ENCODE measurements around the gene CEBPZOS. TPM values are rescaled to one million over a fixed set of nuclear protein-coding genes. Genes with fewer than 3 reads are reported as not detected.

Gene CEBPZOS
- 45.9 and 56.7 TPM in 2 replicates for total RNA-seq (2014; rRNA removed; shearing (Covaris generic))

DNA sequence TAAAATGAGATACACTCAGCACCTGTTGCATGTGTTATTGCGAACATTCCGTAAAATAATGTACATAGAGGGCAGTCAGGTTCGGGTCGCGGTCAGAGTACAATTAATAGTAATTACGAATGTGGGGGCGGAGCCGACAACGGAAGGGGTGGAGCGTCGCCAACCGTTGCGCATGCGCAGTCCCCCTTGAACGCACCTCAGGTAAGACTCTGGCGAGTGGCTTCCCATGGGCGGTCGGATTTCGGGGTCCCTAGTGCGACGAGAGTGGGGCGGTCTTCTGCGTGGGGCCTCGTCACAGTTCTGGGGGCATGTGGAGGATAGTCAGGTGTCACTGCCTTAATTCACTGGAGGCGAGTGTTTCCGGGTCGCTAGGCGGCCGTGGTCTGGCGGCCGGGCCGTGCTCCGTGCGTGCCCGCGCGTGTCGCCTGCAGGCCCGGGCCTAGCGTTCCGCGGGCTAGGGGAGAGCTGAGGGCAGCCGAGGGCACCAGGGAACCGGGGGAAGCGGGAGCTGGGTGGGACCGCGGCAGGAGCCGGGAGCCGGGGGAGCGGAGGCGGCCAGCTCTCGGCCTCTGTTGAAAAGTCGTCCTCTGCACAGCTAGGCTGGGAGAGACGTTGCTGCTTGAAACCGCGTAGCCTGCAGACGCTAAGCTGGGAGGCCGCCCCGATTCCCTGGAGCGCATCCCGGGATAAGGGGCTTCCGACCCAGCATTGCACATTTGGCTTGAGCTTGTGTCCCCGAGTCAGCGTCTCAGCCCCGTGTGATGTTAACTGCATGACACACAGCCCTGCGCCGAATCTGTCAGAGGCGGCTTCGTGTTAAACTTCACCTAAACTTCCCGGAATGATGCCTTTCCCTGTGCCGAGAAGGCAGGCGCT is at the start of gene CEBPZOS:
Gene CEBPZOS (plus strand): TSS at position 177 of the 876 bp plus-strand sequence. CDS start 3,209 bp downstream, outside the sequence.
- Histone ChIP-seq H3K4me3 (ENCODE audit: insufficient read depth, low read depth, low read length) (peak within 1 kb of the TSS; percentile 99), H3K27me3 (ENCODE audit: control insufficient read depth, insufficient read depth, low read length) (no peaks in the 10 kb centered on the region), H3K36me3 (replicated peaks; ENCODE audit: control insufficient read depth, insufficient read depth, low read length) (peaks cover 4% of the 10 kb centered on the region)
- DNase-seq, result peak; percentile 78

- H3K27me3 ChIP-seq (ENCODE audit: control insufficient read depth, insufficient read depth, low read length), result no peaks in the 10 kb centered on the region
- H3K36me3 ChIP-seq (replicated peaks; ENCODE audit: control insufficient read depth, insufficient read depth, low read length), result peaks cover 13% of the 10 kb centered on the region
- no peak for DNase-seq
Measured at GRCh38 chr2:37148325-37148724, 48.0 kb upstream of the CEBPZOS start.

GRCh38 chr2:37149626-37150322 is 46.5 kb upstream of the CEBPZOS start:
- DNase-seq, result no peak
- no peaks in the 10 kb centered on the region for H3K27me3 ChIP-seq (ENCODE audit: control insufficient read depth, insufficient read depth, low read length)
- peaks cover 13% of the 10 kb centered on the region for H3K36me3 ChIP-seq (replicated peaks; ENCODE audit: control insufficient read depth, insufficient read depth, low read length)
- H3K4me3 ChIP-seq (ENCODE audit: insufficient read depth, low read depth, low read length), result no peak overlapping the region

More at GRCh38 chr2:37148325-37148724, 48.0 kb upstream of the CEBPZOS start:
- no peak overlapping the region for H3K4me3 ChIP-seq (ENCODE audit: insufficient read depth, low read depth, low read length)

DNA sequence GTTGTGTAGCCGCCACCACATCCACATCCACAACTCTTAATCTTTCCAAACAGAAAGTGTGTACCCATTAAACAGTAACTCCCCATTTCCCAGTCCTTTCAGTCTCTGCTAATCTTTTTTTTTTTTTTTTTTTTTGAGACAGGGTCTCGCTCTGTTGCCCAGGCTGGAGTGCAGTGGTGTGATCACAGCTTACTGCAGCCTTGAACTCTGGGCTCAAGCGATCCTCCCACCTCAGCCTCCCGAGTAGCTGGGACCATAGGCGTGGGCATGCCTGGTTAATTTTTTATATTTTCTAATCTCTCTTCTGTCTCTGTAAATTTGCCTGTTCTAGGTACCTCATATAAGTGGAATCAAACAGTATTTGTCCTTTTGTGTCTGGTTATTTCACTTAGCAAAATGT is 43.1 kb upstream of the CEBPZOS start:
- DNase-seq, result no peak
- peaks cover 2% of the 10 kb centered on the region for H3K36me3 ChIP-seq (replicated peaks; ENCODE audit: control insufficient read depth, insufficient read depth, low read length)
- H3K27me3 ChIP-seq (ENCODE audit: control insufficient read depth, insufficient read depth, low read length), result no peaks in the 10 kb centered on the region; the same call in 1 of the 2 replicates
- H3K4me3 ChIP-seq (ENCODE audit: insufficient read depth, low read depth, low read length), result no peak overlapping the region

- no peak for DNase-seq
- Histone ChIP-seq H3K36me3 (replicated peaks; ENCODE audit: control insufficient read depth, insufficient read depth, low read length) (no peaks in the 10 kb centered on the region), H3K27me3 (ENCODE audit: control insufficient read depth, insufficient read depth, low read length) (no peaks in the 10 kb centered on the region; the same call in 1 of the 2 replicates), H3K4me3 (ENCODE audit: insufficient read depth, low read depth, low read length) (no peak overlapping the region)
Measured at GRCh38 chr2:37154785-37155184, 41.5 kb upstream of the CEBPZOS start.

GRCh38 chr2:37156071-37156856 is 40.0 kb upstream of the CEBPZOS start:
- peak overlapping the region; percentile 65 for H3K4me3 ChIP-seq (ENCODE audit: insufficient read depth, low read depth, low read length)
- peak; percentile 53 for DNase-seq
- no peaks in the 10 kb centered on the region; the same call in 1 of the 2 replicates for H3K27me3 ChIP-seq (ENCODE audit: control insufficient read depth, insufficient read depth, low read length)
- H3K36me3 ChIP-seq (replicated peaks; ENCODE audit: control insufficient read depth, insufficient read depth, low read length), result no peaks in the 10 kb centered on the region

- no peaks in the 10 kb centered on the region for H3K36me3 ChIP-seq (replicated peaks; ENCODE audit: control insufficient read depth, insufficient read depth, low read length)
- H3K27me3 ChIP-seq (ENCODE audit: control insufficient read depth, insufficient read depth, low read length), result no peaks in the 10 kb centered on the region; the same call in 1 of the 2 replicates
- H3K4me3 ChIP-seq (ENCODE audit: insufficient read depth, low read depth, low read length), result peak within 1 kb of the TSS; percentile 65
- DNase-seq, result peak; percentile 96
Measured at GRCh38 chr2:37156857-37157714, 39.2 kb upstream of the CEBPZOS start, which contains the start of gene EIF2AK2. EIF2AK2 (minus strand) TSS chr2:37156980; CDS start chr2:37147806, 9,174 bp downstream.

GRCh38 chr2:37164757-37165156 is 31.5 kb upstream of the CEBPZOS start:
- Histone ChIP-seq H3K27me3 (ENCODE audit: control insufficient read depth, insufficient read depth, low read length) (no peaks in the 10 kb centered on the region), H3K36me3 (replicated peaks; ENCODE audit: control insufficient read depth, insufficient read depth, low read length) (no peaks in the 10 kb centered on the region), H3K4me3 (ENCODE audit: insufficient read depth, low read depth, low read length) (no peak overlapping the region)
- no peak for DNase-seq

- DNase-seq, result no peak
- H3K4me3 ChIP-seq (ENCODE audit: insufficient read depth, low read depth, low read length), result no peak overlapping the region
- no peaks in the 10 kb centered on the region for H3K36me3 ChIP-seq (replicated peaks; ENCODE audit: control insufficient read depth, insufficient read depth, low read length)
- no peaks in the 10 kb centered on the region for H3K27me3 ChIP-seq (ENCODE audit: control insufficient read depth, insufficient read depth, low read length)
Measured at GRCh38 chr2:37167636-37168180, 28.6 kb upstream of the CEBPZOS start.

DNA sequence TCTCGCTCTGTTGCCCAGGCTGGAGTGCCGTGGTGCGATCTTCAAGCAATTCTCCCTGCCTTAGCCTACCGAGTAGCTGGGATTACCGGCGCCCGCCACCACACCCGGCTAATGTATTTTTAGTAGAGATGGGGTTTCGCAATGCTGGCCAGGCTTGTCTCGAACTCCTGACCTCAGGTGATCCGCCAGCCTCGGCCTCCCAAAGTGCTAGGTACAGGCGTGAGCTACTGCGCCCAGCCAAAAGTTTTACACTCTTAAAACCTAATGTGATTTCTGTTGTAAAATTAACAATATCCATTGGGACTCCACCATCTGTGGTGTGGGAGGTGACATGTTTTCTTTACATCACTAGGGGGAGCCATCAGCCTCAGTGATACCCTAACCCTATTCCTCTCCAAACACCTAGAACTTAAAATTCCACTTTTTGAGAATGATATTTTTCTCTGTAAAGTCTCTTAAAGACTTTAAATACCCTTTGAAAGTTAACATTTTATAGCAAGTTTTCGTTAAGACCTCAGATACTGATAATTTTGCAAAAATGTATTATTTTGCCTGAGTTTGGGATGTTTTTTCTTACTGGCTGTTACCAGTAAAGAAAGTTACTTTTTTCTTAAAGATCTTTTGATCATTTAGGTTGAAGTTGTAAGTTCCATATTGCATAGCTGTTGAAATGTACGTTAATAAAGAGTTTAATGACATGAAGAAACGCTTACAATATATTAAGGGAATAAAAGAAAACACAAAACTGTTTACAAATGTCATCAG is 27.9 kb upstream of the CEBPZOS start:
- no peaks in the 10 kb centered on the region for H3K27me3 ChIP-seq (ENCODE audit: control insufficient read depth, insufficient read depth, low read length)
- peak; percentile 87 for DNase-seq
- H3K36me3 ChIP-seq (replicated peaks; ENCODE audit: control insufficient read depth, insufficient read depth, low read length), result no peaks in the 10 kb centered on the region
- no peak overlapping the region for H3K4me3 ChIP-seq (ENCODE audit: insufficient read depth, low read depth, low read length)

DNA sequence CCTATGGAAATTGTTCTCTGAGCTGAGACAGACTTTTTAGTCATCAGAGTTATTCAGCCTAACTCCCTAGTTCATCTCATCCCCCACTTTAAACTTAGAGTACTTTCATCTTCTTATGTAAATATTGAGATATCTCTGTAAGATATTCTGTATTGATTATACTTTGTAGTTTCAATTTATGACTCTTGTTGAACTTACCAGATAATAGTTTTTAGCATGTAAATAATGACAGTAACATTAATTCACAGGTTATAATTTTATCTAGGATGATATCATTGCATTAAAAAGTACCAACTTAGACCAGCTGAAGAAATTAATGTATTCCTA is 24.7 kb upstream of the CEBPZOS start:
- no peaks in the 10 kb centered on the region for H3K27me3 ChIP-seq (ENCODE audit: control insufficient read depth, insufficient read depth, low read length)
- DNase-seq, result no peak
- H3K36me3 ChIP-seq (replicated peaks; ENCODE audit: control insufficient read depth, insufficient read depth, low read length), result no peaks in the 10 kb centered on the region
- H3K4me3 ChIP-seq (ENCODE audit: insufficient read depth, low read depth, low read length), result no peak overlapping the region

DNA sequence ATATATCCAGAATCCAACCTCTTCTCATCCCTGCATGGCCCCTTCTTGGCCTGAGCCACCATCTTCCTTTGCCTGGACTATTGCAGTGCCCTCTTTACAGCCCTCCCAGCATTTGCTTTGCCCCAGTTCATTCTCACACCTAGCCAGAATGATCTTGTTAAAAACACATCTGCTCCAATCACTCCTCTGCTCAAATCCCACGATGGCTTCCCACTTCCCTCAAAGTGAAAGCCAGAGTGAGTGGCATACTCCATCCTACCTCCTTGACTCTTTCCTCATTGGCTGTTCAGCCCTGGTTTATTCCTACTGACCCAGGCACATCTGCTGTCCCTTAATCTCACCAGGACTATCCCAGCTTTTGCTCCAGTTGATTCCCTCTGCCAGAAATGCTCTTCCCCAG is 22.6 kb upstream of the CEBPZOS start:
- H3K36me3 ChIP-seq (replicated peaks; ENCODE audit: control insufficient read depth, insufficient read depth, low read length), result no peaks in the 10 kb centered on the region
- no peaks in the 10 kb centered on the region for H3K27me3 ChIP-seq (ENCODE audit: control insufficient read depth, insufficient read depth, low read length)
- DNase-seq, result no peak
- H3K4me3 ChIP-seq (ENCODE audit: insufficient read depth, low read depth, low read length), result no peak overlapping the region
